Body of pancreas (tissue), 4 donors: ENCODE data around the gene PCDHGA12.

ENCODE experiments used
- POLR2A ChIP-seq, 3 donors: fragments of 450-650 bp; IDR thresholded peaks; one replicate each; pipeline ENCODE4 v1.6.1; 2016; ENCODE audit warnings: antibody characterized with exemption in 3 of 3, mild to moderate bottlenecking in 2 of 3
- TF ChIP-seq, protein P1 (sequence below), 7 experiments: fragments of 450-650 bp in 4 of 7; fragments of 200-600 bp in 3 of 7; sonication (generic) in 3 of 7; IDR thresholded peaks; one replicate each; pipeline ENCODE4 v1.5.1; 2016 to 2019; ENCODE audit warnings: antibody characterized with exemption in 7 of 7

DNA sequence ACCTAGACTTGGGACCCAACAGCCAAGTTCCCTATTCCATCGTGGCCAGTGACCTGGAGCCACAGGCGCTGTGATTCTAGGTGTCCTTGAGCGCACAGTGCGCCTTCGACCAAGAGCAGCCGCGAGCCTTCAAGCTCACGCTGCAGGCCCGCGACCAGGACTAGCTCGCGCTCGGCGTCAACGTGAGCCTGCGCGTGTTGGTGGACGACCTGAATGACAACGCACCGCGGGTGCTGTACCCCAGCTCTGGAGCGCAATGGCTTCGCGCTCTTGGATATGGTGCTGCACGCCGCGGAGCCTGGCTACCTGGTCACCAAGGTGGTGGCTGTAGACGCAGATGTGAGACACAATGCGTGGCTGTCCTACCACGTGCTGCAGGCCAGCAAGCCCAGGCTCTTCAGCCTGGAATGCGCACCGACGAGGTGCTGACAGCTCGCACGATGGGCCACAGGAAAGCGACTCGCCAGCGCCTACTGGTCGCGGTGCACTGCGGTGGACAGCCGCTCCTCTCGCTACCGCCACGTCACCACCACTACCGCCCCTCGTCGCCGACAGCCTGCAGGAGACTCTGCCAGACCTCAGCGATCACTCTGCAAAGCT lies 11.4 kb downstream of the PCDHGA12 start:
- TF ChIP-seq, protein P1, sequence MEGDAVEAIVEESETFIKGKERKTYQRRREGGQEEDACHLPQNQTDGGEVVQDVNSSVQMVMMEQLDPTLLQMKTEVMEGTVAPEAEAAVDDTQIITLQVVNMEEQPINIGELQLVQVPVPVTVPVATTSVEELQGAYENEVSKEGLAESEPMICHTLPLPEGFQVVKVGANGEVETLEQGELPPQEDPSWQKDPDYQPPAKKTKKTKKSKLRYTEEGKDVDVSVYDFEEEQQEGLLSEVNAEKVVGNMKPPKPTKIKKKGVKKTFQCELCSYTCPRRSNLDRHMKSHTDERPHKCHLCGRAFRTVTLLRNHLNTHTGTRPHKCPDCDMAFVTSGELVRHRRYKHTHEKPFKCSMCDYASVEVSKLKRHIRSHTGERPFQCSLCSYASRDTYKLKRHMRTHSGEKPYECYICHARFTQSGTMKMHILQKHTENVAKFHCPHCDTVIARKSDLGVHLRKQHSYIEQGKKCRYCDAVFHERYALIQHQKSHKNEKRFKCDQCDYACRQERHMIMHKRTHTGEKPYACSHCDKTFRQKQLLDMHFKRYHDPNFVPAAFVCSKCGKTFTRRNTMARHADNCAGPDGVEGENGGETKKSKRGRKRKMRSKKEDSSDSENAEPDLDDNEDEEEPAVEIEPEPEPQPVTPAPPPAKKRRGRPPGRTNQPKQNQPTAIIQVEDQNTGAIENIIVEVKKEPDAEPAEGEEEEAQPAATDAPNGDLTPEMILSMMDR (IDR thresholded peaks at IDR 0.05), result no peak
- no peak for TF ChIP-seq POLR2A (IDR thresholded peaks at IDR 0.05)
